IgD-negative memory B cell (primary cell): Measurements from ENCODE around the gene LRRTM4. TPM values are rescaled to one million over a fixed set of nuclear protein-coding genes. Genes with fewer than 3 reads are reported as not detected.
A peak's percentile ranks its signal among the peaks of the same experiment; 100 is the strongest.

Experiments used
- H3K27ac Mint-ChIP-seq, 3 donors: one replicate each; pipeline ENCODE4 v1.8.0; 2020 to 2022; ENCODE audit warnings: mild to moderate bottlenecking in 3 of 3, mixed read lengths in 3 of 3, moderate library complexity in 1 of 3
- H3K27me3 Mint-ChIP-seq: one replicate; pipeline ENCODE4 v1.8.0; 2021; ENCODE audit warnings: mixed read lengths
- H3K36me3 Mint-ChIP-seq: one replicate; pipeline ENCODE4 v1.8.0; 2020; ENCODE audit warnings: mild to moderate bottlenecking, mixed read lengths
- H3K4me1 Mint-ChIP-seq, 3 donors: one replicate each; pipeline ENCODE4 v1.8.0; 2020 to 2022; ENCODE audit warnings: mixed read lengths in 3 of 3, mild to moderate bottlenecking in 1 of 3
- H3K4me3 Mint-ChIP-seq, 4 donors: one replicate each; pipeline ENCODE4 v1.8.0; 2020 to 2022; ENCODE audit warnings: mild to moderate bottlenecking in 4 of 4, mixed read lengths in 4 of 4, moderate library complexity in 3 of 4
- H3K9me3 Mint-ChIP-seq, 3 donors: one replicate each; pipeline ENCODE4 v1.8.0; 2020 to 2021; ENCODE audit warnings: mixed read lengths in 3 of 3, mild to moderate bottlenecking in 1 of 3
- polyA plus RNA-seq: library from polyadenylated mRNA; unstranded; fragments of 300-500 nt; fragmentation: Illumina TruSeq; gene quantifications from one replicate; pipeline ENCODE4 v1.2.3, GENCODE V29; 2021

LRRTM4 gene
- polyA plus RNA-seq, 1 donor from 2014 or later, result not detected

DNA sequence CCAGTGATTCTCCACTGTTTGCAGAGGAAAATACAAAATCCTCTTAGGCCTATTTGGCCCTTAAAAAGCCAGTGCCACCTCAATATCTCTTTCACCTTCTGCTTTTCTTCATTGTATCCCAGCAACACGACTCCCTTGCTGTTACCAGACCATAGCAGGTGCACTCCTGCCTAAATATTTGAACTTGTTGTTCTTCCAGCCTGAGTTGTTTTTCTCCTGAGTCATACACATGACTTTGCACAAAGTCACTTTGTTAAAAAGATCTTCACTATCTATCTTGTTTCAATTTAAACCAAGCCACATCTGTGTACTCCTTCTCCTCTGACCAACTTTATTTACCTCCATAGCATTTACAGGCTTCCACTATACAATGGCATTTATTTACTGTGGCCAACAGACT, 103.6 kb downstream of the LRRTM4 start:
- no peaks in the 10 kb centered on the region for H3K4me1 Mint-ChIP-seq
- H3K27ac Mint-ChIP-seq, result no peak overlapping the region
- H3K9me3 Mint-ChIP-seq, result peaks cover 3 to 12% (median 4%) of the 10 kb centered on the region in 3 donors
- H3K36me3 Mint-ChIP-seq, result no peaks in the 10 kb centered on the region
- no peaks in the 10 kb centered on the region for H3K27me3 Mint-ChIP-seq
- no peak overlapping the region for H3K4me3 Mint-ChIP-seq

DNA sequence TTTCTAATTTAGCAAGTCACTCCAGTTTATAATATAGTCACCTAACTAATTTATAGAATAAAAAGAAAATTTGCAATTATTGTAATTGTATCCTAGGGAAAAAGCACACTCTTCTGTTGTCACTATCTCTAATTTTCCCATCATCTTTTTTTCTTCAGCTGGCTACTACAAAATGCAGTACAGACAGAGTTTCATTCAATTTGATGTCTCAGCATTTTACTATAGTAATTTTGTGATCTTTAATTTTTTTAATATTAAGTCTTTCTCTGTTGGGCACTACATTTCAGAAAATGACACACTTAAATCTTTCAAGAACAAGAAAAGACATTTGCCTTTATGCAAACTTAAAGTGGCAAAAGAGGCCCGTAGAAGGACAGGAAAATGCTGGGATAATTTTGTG, 118.0 kb downstream of the LRRTM4 start:
- no peaks in the 10 kb centered on the region for H3K27me3 Mint-ChIP-seq
- H3K9me3 Mint-ChIP-seq, result peaks cover 0 to 18% (median 3%) of the 10 kb centered on the region in 3 donors
- H3K4me1 Mint-ChIP-seq, result no peaks in the 10 kb centered on the region
- H3K27ac Mint-ChIP-seq, result no peak overlapping the region
- H3K36me3 Mint-ChIP-seq, result no peaks in the 10 kb centered on the region
- H3K4me3 Mint-ChIP-seq, result no peak overlapping the region

DNA sequence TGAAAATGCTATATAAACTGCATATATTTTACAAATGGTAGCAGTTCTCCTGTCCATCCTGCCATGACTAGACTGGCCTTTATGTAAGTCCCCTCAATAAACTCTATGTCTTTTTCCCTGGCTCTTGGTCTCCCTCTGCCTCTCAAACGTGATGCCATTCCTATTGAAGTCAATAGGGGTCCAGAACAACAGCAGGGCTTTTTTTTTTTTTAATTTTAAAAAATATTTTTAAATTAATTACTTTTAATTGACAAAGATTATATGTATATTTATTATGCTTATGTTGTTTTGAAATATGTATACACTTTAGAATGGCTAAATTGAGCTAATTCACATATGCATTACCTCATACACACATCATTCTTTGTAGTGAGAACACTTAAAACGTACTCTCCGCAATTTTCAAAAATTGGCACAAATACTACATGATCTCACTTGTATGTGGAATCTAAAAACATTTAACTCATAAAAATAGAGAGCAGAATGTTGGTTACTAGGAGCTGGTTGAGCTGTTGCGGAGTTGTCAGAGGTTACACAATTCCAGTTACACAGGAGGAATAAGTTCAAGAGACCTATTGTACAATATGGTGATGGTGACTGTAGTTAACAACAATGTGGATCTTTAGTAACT, 123.1 kb downstream of the LRRTM4 start:
- no peaks in the 10 kb centered on the region for H3K4me1 Mint-ChIP-seq
- no peak overlapping the region for H3K4me3 Mint-ChIP-seq
- no peaks in the 10 kb centered on the region for H3K27me3 Mint-ChIP-seq
- H3K27ac Mint-ChIP-seq, result no peak overlapping the region
- peaks cover 0 to 22% (median 3%) of the 10 kb centered on the region in 3 donors for H3K9me3 Mint-ChIP-seq
- no peaks in the 10 kb centered on the region for H3K36me3 Mint-ChIP-seq

DNA sequence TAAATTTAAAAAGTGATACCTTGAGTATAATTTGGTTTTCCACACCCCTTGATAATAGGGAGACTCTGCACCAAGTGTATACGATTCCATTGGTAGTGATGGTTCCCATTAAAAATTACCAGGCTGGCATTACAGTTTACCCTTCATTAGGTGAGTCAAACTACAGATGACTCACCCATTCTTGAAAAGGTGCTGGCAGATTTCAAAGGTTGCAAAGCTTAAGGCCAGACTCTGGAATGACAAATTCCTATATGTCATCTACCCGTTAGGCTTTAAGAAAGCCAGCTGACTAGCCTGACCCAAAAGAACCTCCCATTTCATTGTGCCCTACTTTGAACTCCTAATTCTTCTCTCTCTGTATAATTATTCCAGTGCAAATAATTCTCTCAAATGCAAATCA, 124.4 kb downstream of the LRRTM4 start:
- Mint-ChIP-seq H3K36me3 (no peaks in the 10 kb centered on the region), H3K27me3 (no peaks in the 10 kb centered on the region), H3K27ac (no peak overlapping the region), H3K4me1 (no peaks in the 10 kb centered on the region), H3K9me3 (peaks cover 0 to 24% (median 2%) of the 10 kb centered on the region in 3 donors), H3K4me3 (no peak overlapping the region)

DNA sequence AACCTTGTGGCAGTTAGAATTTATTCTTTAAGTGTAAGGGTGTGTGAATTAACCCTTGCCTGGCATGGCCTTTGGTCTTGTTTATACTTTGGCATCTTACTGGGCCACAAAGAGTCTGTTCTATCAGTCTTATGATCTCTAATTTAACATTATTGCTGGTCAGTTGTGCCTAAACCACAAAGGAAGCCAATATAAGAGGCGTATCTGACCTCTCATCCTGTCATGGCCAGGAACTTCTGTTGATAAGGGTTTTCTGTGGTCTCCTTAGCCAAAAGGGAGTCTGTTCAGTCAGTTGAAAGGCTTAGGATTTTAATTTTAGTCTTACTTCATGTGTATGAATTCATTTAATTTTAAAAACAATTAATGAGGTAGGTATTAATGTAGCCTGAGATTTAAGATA, 127.2 kb downstream of the LRRTM4 start:
- H3K27ac Mint-ChIP-seq, result no peak overlapping the region
- H3K27me3 Mint-ChIP-seq, result no peaks in the 10 kb centered on the region
- no peak overlapping the region for H3K4me3 Mint-ChIP-seq
- no peaks in the 10 kb centered on the region for H3K4me1 Mint-ChIP-seq
- H3K36me3 Mint-ChIP-seq, result no peaks in the 10 kb centered on the region
- peaks cover 2 to 21% (median 4%) of the 10 kb centered on the region in 3 donors for H3K9me3 Mint-ChIP-seq

DNA sequence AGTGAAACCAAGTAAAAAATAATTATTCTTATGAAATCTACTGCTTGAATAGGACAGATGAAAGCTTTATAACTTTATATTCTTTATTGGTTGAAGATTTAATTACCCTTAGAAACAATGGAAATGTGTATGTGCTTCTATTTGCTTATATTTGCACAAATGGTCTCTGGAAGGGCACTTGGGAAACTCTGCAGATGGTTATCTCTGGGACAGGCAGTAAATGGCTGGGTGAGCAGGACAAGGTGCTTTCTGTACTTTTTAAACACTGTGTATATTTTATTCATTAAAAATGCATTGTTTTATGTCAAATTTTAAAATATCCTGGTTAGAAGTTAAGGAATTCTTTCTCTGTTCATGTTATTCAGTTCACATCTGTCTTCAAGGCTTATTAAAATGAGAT, 131.1 kb downstream of the LRRTM4 start:
- Mint-ChIP-seq H3K4me3 (no peak overlapping the region), H3K27ac (no peak overlapping the region), H3K9me3 (peaks cover 1 to 18% (median 9%) of the 10 kb centered on the region in 3 donors), H3K4me1 (no peaks in the 10 kb centered on the region), H3K36me3 (no peaks in the 10 kb centered on the region), H3K27me3 (no peaks in the 10 kb centered on the region)

DNA sequence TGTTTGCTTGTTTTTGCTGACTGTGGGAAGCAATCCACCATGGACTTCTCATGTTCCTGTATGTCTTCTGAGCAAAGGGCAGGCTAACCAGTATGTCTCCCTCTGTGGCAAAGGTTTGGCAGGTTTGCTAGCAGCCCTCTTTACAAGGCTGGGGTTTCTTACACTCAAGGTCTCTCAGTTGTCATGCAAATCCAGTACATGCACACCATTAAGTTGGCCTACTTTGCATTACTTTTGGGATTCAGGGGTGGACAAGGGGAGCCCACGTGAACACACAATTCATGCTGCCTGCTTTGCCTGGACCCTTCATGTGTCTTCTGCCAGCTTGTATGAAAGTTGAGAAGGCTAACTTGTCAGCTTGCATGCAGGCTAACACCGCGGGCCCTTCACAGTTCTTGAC, 134.9 kb downstream of the LRRTM4 start:
- Mint-ChIP-seq H3K9me3 (peaks cover 1 to 9% (median 6%) of the 10 kb centered on the region in 3 donors), H3K4me3 (no peak overlapping the region), H3K27ac (no peak overlapping the region), H3K4me1 (no peaks in the 10 kb centered on the region), H3K27me3 (no peaks in the 10 kb centered on the region), H3K36me3 (no peaks in the 10 kb centered on the region)

DNA sequence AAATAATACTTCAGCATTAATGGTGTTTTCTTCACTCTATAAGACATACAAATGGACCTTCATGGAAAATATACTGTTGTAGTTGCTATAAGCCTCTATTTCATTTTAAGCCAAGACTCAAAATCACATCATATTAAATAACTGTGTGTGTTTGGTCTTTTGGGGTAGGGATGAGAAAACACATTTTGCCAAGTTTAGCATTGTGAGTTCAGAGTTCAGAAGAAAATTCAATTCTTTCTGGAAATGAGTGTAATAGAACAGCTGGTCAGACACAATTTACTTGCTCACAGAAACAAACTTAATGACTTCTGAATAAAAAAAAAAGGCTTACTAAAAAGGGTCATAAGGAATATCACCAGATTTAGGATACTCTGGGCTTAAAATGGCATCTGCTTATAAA, 149.5 kb downstream of the LRRTM4 start:
- Mint-ChIP-seq H3K4me1 (no peaks in the 10 kb centered on the region), H3K27ac (no peak overlapping the region), H3K9me3 (peaks cover 0 to 4% (median 4%) of the 10 kb centered on the region in 3 donors), H3K27me3 (no peaks in the 10 kb centered on the region), H3K36me3 (no peaks in the 10 kb centered on the region), H3K4me3 (no peak overlapping the region)

DNA sequence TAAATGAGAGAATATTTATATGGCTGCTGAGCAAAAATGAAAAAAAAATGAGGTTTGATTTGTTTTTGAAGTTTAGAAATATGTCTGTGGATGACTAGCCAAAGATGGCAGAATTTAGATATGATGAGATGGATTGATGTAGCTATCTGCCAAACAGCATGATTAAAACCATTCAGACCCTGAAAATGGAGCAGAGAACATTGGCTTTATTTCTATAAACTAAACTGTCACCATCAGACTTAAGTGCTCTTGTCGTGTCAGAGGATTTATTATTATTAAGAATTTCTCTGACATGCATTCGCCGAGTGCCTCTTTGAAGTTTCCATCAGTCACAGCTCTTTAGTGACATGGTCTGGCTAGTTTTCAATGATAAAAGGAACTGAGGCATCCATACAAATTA, 151.7 kb downstream of the LRRTM4 start:
- Mint-ChIP-seq H3K9me3 (peaks cover 0 to 3% (median 2%) of the 10 kb centered on the region in 3 donors), H3K4me3 (no peak overlapping the region), H3K27me3 (no peaks in the 10 kb centered on the region), H3K27ac (no peak overlapping the region), H3K4me1 (no peaks in the 10 kb centered on the region), H3K36me3 (no peaks in the 10 kb centered on the region)

DNA sequence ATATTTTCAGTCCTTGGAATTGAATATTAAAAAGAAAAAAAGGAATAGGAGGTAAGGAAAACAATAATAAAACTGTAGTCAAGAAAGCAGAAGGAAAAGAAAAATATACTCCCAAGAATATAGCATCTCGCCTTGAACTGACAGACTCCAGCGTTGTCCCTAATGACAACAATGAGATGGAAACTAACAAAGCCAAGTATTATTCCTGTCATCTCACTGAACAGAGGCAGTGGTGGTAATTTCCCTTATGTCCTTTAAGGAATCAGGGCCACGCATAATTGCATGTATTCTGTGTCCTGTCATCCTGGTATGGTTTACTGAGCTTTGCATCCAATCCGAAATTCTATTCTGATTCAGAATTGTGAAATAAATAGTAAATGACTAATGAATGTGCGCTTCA, 158.9 kb downstream of the LRRTM4 start:
- no peaks in the 10 kb centered on the region for H3K36me3 Mint-ChIP-seq
- H3K4me3 Mint-ChIP-seq, result no peak overlapping the region
- H3K27ac Mint-ChIP-seq, result no peak overlapping the region
- H3K4me1 Mint-ChIP-seq, result no peaks in the 10 kb centered on the region
- peaks cover 0 to 3% (median 2%) of the 10 kb centered on the region in 3 donors for H3K9me3 Mint-ChIP-seq
- no peaks in the 10 kb centered on the region for H3K27me3 Mint-ChIP-seq

DNA sequence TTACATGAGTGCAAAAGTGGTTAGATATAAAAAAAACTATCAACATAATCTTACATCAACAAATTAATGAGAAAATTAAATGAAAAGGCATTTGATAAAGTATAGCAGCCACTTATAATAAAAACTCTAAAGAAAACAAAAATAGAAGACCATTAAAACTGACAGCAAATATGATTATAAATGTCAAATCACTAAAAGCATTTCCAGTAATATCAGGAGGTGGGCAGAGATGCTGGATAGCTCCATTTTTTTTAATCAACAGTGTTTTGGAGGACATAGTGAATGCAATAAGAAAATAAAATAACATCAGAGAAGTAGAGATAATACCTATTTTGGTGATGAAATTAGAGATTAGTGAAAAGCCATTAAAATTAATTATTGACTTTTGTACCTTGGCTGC, 173.4 kb downstream of the LRRTM4 start:
- Mint-ChIP-seq H3K4me1 (no peaks in the 10 kb centered on the region), H3K27me3 (no peaks in the 10 kb centered on the region), H3K9me3 (peaks cover 5 to 14% (median 6%) of the 10 kb centered on the region in 3 donors), H3K27ac (no peak overlapping the region), H3K36me3 (no peaks in the 10 kb centered on the region), H3K4me3 (no peak overlapping the region)

DNA sequence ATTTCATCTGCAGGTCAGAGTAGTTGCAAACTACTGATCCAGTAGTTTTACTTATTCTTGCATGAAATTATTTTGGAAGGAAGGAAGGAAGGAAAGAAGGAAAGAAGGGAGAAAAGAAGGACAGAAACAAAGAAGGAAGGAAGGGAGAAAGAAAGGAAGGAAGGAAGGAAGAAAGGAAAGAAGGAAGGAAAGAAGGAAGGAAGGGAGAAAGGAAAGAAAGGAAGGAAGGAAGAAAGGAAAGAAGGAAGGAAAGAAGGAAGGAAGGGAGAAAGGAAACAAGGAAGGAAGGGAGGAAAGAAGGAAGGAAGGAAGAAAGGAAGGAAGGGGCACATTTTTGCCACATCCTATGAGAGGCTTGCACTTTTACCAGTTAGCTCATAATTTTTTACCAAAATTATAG, 186.2 kb downstream of the LRRTM4 start:
- no peaks in the 10 kb centered on the region for H3K36me3 Mint-ChIP-seq
- no peaks in the 10 kb centered on the region for H3K27me3 Mint-ChIP-seq
- H3K9me3 Mint-ChIP-seq, result peaks cover 3 to 32% (median 13%) of the 10 kb centered on the region in 3 donors
- H3K27ac Mint-ChIP-seq, result no peak overlapping the region
- H3K4me3 Mint-ChIP-seq, result no peak overlapping the region
- peaks cover 0 to 4% (median 0%) of the 10 kb centered on the region in 3 donors for H3K4me1 Mint-ChIP-seq

DNA sequence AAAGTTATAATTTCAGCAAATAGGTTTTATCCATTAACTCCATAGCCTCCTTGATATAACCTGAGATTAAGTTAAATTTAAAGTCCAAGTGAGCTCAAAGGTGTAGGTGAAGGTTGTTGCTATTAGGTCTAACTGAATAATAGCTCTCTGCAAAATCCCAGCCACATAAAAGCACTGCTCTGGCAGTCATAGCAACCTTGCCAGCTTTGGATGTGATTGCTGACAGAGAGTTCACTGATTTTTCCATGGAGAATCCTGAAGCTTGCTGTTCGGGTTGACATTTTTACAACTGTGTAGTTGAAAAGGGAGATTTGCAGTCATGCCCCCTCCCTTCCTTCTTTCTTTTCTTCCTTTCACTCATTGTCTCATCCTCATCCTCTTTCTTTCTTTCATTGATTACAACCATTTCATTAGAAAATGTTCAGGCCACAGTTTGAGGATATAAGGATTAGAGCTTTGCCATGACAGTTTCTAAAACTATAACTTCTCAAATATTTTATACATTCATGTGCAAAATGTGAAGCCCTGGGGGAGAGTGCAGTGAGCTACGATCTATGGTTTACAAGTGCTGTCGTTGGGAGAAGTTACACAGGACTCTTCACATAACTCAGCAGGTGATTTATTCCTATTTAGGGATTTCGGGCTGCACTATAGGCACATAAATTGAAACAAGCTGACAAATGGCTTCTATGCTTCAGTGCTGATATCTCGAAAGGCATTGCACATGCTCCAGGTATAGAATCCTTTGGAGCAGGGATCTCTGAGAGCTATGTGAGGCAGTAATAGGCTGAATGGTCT, 193.8 kb downstream of the LRRTM4 start:
- H3K27me3 Mint-ChIP-seq, result no peaks in the 10 kb centered on the region
- H3K4me3 Mint-ChIP-seq, result no peak overlapping the region
- peaks cover 7 to 13% (median 7%) of the 10 kb centered on the region in 3 donors for H3K9me3 Mint-ChIP-seq
- no peaks in the 10 kb centered on the region for H3K4me1 Mint-ChIP-seq
- H3K27ac Mint-ChIP-seq, result no peak overlapping the region
- H3K36me3 Mint-ChIP-seq, result no peaks in the 10 kb centered on the region

DNA sequence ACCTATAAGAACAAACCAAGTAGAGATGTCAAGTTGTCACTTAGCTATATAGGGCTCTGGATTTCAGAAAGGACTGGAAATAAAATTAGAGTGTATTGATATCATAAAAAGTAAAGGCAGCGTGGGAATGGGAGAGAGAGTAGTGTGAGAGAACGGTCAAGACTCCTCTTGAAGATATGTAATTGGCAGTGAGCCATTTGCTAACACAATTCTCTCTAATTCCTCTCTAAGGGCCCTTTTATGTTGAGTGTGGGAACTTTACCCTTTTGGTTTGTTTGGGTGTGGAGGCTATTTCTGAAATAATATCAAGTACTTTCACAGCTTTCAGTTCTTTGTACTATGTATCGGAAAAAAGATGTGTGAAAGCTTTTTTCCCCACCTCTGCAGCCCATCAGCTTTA, 196.8 kb downstream of the LRRTM4 start:
- no peaks in the 10 kb centered on the region for H3K36me3 Mint-ChIP-seq
- peaks cover 3 to 7% (median 4%) of the 10 kb centered on the region in 3 donors for H3K9me3 Mint-ChIP-seq
- no peaks in the 10 kb centered on the region for H3K4me1 Mint-ChIP-seq
- no peaks in the 10 kb centered on the region for H3K27me3 Mint-ChIP-seq
- no peak overlapping the region for H3K4me3 Mint-ChIP-seq
- H3K27ac Mint-ChIP-seq, result no peak overlapping the region

DNA sequence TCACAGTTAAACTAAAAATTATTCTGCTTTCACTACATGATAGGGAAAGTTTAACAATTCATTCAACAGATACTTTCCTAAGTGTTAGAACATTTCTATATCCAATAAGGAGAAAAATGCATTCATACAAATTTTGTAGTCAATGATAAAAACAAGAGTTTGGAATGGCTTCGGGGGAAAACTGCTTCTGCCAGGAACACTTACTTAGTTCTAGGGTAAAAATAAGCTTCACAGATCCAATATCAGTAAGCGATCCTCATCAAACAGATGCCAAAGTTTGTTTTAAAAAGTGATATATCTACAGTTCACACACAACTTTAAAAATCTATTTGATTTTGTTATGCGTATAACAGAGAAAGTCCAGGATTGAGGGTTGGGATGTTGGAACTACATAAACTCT, 199.7 kb downstream of the LRRTM4 start:
- Mint-ChIP-seq H3K4me3 (no peak overlapping the region), H3K4me1 (no peaks in the 10 kb centered on the region), H3K36me3 (no peaks in the 10 kb centered on the region), H3K9me3 (peaks cover 5 to 10% (median 5%) of the 10 kb centered on the region in 3 donors), H3K27ac (no peak overlapping the region), H3K27me3 (no peaks in the 10 kb centered on the region)

DNA sequence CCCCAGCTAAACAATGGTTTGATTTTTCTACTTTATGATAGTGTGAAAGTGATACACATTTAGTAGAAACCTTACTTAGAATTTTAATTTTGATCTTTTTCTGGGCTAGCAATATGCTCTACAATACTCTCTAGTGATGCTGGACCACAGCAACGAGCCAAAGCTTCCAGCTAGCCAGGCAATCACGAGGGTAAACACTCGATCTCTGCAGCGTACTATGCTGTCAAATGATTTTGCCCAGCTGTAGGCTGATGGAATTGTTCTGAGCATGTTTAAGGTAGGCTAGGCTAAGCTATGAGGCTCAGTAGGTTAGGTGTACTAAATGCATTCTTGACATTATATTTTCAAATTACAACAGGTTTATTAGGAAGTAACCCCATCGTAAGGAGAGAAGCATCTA, 207.5 kb downstream of the LRRTM4 start:
- Mint-ChIP-seq H3K4me3 (no peak overlapping the region), H3K27me3 (no peaks in the 10 kb centered on the region), H3K36me3 (no peaks in the 10 kb centered on the region), H3K4me1 (no peaks in the 10 kb centered on the region), H3K9me3 (peaks cover 0 to 11% (median 6%) of the 10 kb centered on the region in 3 donors), H3K27ac (peak overlapping the region in 1 of 3 donors; percentile 79)
